HCT116 (cell line): ENCODE data around the gene ARHGAP29.

ENCODE experiments used
- CTCF ChIP-seq, 3 experiments: fragments of 200-600 bp in 1 of 3; sonication (generic) in 1 of 3; IDR thresholded peaks in 2 of 3; conservative IDR thresholded peaks in 1 of 3; 2 replicates each; pipeline ENCODE4 v1.5.1; 2012 to 2017; ENCODE audit warnings: low read depth in 2 of 3, low read length in 2 of 3, antibody characterized with exemption in 1 of 3, borderline replicate concordance in 1 of 3, control low read depth in 1 of 3, mild to moderate bottlenecking in 1 of 3, mixed read lengths in 1 of 3, mixed run types in 1 of 3, moderate library complexity in 1 of 3; ENCODE audit not compliant: insufficient read depth in 1 of 3
- RAD21 ChIP-seq: IDR thresholded peaks from 2 replicates; pipeline ENCODE4 v1.6.1; 2012; ENCODE audit warnings: low read depth, mild to moderate bottlenecking
- ZBTB33 ChIP-seq: IDR thresholded peaks from 2 replicates; pipeline ENCODE4 v1.6.1; 2011; ENCODE audit warnings: mild to moderate bottlenecking, low read length, moderate library complexity; ENCODE audit not compliant: insufficient replicate concordance; ENCODE audit errors: extremely low read depth

GRCh38 chr1:94281361-94282142, 44.2 kb upstream of the ARHGAP29 start:
- TF ChIP-seq CTCF (IDR thresholded peaks at IDR 0.05 in 2 of 3, conservative IDR thresholded peaks at IDR 0.05 in 1 of 3; ENCODE audit: borderline replicate concordance in 1 of 3, insufficient read depth in 1 of 3, low read depth in 2 of 3, low read length in 2 of 3), result no peak
- no peak for TF ChIP-seq ZBTB33
- TF ChIP-seq RAD21, result peak; percentile 23; the same call in 1 of the 2 replicates
